ENCODE measurements around the gene TMEM130. TPM values are rescaled to one million over a fixed set of nuclear protein-coding genes. Genes with fewer than 3 reads are reported as not detected.

TMEM130 gene
- total and polyA plus RNA-seq, 2 experiments from 2014 or later: 1.5 to 2.0 TPM

DNA sequence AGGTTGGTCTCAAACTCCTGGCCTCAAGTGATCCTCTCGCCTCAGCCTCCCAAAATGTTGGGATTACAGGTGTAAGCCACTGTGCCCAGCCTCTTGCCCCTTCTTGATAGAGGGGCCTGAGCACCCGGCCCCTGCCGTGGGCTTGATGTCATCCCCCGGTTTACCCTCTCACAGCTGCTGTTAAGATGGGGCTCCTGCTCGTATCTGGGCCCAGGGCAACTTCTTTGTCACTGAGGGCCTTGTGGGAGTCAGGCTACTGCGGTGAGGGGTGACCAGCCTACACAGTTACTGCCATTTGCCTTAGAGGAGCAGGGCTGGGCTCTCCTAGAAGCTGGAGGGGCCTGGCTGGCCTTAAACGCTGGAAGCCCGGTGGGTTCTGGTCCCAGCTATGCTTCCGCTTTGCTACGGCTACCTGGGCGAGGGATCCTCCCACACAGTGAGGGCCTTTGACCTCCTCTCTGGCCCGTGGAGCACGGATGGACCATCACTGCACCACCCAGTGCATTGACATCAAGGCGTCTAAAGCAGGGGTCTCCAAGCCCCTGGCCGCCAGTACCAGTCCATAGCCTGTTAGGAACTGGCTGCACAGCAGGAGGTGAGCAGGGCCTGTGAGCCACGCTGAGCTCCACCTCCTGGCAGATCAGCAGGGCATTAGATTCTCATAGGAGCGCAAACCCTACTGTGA, 1.1 kb upstream of the TMEM130 start:
- Mint-ChIP-seq H3K4me1 (peaks cover 6% of the 10 kb centered on the region; the same call in 2 of the 3 replicates), H3K27me3 (ENCODE audit: insufficient read depth, low read depth, poor library complexity) (peaks cover 14% of the 10 kb centered on the region), H3K4me3 (peak overlapping the region; percentile 79), H3K27ac (no peak overlapping the region), H3K9me3 (no peaks in the 10 kb centered on the region), H3K36me3 (ENCODE audit: low read depth) (no peaks in the 10 kb centered on the region)
- no peaks in the 10 kb centered on the region for H4K20me1 ChIP-seq (replicated peaks; ENCODE audit: insufficient read depth)
- no peaks in the 10 kb centered on the region for H3K9me2 ChIP-seq (ENCODE audit: insufficient read depth)
- no peaks in the 10 kb centered on the region for H3K36me3 ChIP-seq (ENCODE audit: insufficient read depth)
- H3K4me3 ChIP-seq: peak overlapping the region; percentile 82
- H3K79me2 ChIP-seq (replicated peaks; ENCODE audit: insufficient read depth): no peaks in the 10 kb centered on the region
- ATAC-seq (no peak; the same call in 2 of the 3 replicates), DNase-seq (ENCODE audit: low spot score) (no peak)
- H3K27me3 ChIP-seq (ENCODE audit: insufficient read depth): peaks cover 30% of the 10 kb centered on the region
- TF ChIP-seq STAT1 (IDR thresholded peaks at IDR 0.05; ENCODE audit: unreplicated experiment) (no peak), POLR2AphosphoS5 (IDR thresholded peaks at IDR 0.05; ENCODE audit: low read depth) (no peak), EZH2phosphoT487 (IDR thresholded peaks at IDR 0.05; ENCODE audit: unreplicated experiment) (no peak)
- TF ChIP-seq, protein P1, sequence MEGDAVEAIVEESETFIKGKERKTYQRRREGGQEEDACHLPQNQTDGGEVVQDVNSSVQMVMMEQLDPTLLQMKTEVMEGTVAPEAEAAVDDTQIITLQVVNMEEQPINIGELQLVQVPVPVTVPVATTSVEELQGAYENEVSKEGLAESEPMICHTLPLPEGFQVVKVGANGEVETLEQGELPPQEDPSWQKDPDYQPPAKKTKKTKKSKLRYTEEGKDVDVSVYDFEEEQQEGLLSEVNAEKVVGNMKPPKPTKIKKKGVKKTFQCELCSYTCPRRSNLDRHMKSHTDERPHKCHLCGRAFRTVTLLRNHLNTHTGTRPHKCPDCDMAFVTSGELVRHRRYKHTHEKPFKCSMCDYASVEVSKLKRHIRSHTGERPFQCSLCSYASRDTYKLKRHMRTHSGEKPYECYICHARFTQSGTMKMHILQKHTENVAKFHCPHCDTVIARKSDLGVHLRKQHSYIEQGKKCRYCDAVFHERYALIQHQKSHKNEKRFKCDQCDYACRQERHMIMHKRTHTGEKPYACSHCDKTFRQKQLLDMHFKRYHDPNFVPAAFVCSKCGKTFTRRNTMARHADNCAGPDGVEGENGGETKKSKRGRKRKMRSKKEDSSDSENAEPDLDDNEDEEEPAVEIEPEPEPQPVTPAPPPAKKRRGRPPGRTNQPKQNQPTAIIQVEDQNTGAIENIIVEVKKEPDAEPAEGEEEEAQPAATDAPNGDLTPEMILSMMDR (conservative IDR thresholded peaks at IDR 0.05; ENCODE audit: low read depth in 2 of 2): peak in 1 of 2 experiments; percentile 10; a peak in 2 of 4 replicates
- peak overlapping the region; percentile 88 for H3K4me2 ChIP-seq
- H3F3A ChIP-seq (replicated peaks; ENCODE audit: low read depth): no peaks in the 10 kb centered on the region
- H3K27ac ChIP-seq (ENCODE audit: low read depth): no peak overlapping the region
- H2AFZ ChIP-seq: peak overlapping the region; percentile 63
- peaks cover 10% of the 10 kb centered on the region; the same call in 1 of the 2 replicates for H3K4me1 ChIP-seq (ENCODE audit: insufficient read depth)

DNA sequence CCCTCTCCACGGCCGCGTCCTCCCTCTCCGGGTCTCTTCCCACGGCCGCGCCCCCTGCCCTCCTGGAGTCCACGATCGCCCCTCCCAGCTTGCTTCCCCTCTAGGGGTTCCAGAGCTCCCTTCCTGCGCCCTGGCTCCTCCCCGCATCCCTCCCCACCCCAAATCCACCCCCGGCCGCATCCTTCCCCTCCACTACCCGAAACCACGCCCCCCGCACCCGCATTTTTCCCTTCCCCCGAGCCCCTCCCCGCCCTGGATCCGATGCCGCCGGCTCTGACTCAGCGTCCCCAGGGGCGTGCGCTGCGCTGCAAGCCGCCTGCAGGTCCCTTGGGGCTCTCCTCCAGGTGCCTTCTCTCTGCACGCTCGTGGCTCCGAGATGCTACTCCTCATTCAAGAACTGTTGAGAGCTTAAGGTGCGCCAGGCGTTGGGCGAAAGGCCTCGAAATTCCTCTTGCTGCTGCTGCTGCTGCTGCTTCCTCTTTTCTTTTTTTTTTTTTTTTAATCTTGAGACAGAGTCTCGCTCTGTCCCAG, 372 bp upstream of the TMEM130 start:
- Mint-ChIP-seq H3K27ac (no peak overlapping the region), H3K4me3 (peak overlapping the region; percentile 79), H3K9me3 (no peaks in the 10 kb centered on the region), H3K36me3 (ENCODE audit: low read depth) (no peaks in the 10 kb centered on the region), H3K27me3 (ENCODE audit: insufficient read depth, low read depth, poor library complexity) (peaks cover 14% of the 10 kb centered on the region), H3K4me1 (peaks cover 6% of the 10 kb centered on the region; the same call in 2 of the 3 replicates)
- peak overlapping the region; percentile 82 for H3K4me3 ChIP-seq
- H2AFZ ChIP-seq: peak overlapping the region; percentile 63
- no peaks in the 10 kb centered on the region for H4K20me1 ChIP-seq (replicated peaks; ENCODE audit: insufficient read depth)
- peak; percentile 88 for DNase-seq (ENCODE audit: low spot score)
- peak overlapping the region; percentile 88 for H3K4me2 ChIP-seq
- H3K27ac ChIP-seq (ENCODE audit: low read depth): no peak overlapping the region
- H3K9me2 ChIP-seq (ENCODE audit: insufficient read depth): no peaks in the 10 kb centered on the region
- H3K79me2 ChIP-seq (replicated peaks; ENCODE audit: insufficient read depth): no peaks in the 10 kb centered on the region
- H3K36me3 ChIP-seq (ENCODE audit: insufficient read depth): no peaks in the 10 kb centered on the region
- H3K4me1 ChIP-seq (ENCODE audit: insufficient read depth): peaks cover 10% of the 10 kb centered on the region; the same call in 1 of the 2 replicates
- H3K27me3 ChIP-seq (ENCODE audit: insufficient read depth): peaks cover 30% of the 10 kb centered on the region
- no peaks in the 10 kb centered on the region for H3F3A ChIP-seq (replicated peaks; ENCODE audit: low read depth)
- ATAC-seq: peak; percentile 78
- no peak for TF ChIP-seq CREB1 (CRISPR knock-in tag; IDR thresholded peaks at IDR 0.05; ENCODE audit: low read depth)
- no peak for TF ChIP-seq ZNF331 (CRISPR knock-in tag; IDR thresholded peaks at IDR 0.05; ENCODE audit: low read depth)
- TF ChIP-seq, protein P2, sequence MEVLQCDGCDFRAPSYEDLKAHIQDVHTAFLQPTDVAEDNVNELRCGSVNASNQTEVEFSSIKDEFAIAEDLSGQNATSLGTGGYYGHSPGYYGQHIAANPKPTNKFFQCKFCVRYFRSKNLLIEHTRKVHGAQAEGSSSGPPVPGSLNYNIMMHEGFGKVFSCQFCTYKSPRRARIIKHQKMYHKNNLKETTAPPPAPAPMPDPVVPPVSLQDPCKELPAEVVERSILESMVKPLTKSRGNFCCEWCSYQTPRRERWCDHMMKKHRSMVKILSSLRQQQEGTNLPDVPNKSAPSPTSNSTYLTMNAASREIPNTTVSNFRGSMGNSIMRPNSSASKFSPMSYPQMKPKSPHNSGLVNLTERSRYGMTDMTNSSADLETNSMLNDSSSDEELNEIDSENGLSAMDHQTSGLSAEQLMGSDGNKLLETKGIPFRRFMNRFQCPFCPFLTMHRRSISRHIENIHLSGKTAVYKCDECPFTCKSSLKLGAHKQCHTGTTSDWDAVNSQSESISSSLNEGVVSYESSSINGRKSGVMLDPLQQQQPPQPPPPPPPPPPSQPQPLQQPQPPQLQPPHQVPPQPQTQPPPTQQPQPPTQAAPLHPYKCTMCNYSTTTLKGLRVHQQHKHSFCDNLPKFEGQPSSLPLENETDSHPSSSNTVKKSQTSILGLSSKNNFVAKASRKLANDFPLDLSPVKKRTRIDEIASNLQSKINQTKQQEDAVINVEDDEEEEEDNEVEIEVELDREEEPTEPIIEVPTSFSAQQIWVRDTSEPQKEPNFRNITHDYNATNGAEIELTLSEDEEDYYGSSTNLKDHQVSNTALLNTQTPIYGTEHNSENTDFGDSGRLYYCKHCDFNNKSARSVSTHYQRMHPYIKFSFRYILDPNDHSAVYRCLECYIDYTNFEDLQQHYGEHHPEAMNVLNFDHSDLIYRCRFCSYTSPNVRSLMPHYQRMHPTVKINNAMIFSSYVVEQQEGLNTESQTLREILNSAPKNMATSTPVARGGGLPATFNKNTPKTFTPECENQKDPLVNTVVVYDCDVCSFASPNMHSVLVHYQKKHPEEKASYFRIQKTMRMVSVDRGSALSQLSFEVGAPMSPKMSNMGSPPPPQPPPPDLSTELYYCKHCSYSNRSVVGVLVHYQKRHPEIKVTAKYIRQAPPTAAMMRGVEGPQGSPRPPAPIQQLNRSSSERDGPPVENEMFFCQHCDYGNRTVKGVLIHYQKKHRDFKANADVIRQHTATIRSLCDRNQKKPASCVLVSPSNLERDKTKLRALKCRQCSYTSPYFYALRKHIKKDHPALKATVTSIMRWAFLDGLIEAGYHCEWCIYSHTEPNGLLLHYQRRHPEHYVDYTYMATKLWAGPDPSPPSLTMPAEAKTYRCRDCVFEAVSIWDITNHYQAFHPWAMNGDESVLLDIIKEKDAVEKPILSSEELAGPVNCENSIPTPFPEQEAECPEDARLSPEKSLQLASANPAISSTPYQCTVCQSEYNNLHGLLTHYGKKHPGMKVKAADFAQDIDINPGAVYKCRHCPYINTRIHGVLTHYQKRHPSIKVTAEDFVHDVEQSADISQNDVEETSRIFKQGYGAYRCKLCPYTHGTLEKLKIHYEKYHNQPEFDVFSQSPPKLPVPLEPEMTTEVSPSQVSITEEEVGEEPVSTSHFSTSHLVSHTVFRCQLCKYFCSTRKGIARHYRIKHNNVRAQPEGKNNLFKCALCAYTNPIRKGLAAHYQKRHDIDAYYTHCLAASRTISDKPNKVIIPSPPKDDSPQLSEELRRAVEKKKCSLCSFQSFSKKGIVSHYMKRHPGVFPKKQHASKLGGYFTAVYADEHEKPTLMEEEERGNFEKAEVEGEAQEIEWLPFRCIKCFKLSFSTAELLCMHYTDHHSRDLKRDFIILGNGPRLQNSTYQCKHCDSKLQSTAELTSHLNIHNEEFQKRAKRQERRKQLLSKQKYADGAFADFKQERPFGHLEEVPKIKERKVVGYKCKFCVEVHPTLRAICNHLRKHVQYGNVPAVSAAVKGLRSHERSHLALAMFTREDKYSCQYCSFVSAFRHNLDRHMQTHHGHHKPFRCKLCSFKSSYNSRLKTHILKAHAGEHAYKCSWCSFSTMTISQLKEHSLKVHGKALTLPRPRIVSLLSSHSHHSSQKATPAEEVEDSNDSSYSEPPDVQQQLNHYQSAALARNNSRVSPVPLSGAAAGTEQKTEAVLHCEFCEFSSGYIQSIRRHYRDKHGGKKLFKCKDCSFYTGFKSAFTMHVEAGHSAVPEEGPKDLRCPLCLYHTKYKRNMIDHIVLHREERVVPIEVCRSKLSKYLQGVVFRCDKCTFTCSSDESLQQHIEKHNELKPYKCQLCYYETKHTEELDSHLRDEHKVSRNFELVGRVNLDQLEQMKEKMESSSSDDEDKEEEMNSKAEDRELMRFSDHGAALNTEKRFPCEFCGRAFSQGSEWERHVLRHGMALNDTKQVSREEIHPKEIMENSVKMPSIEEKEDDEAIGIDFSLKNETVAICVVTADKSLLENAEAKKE (CRISPR knock-in tag; IDR thresholded peaks at IDR 0.05): no peak
- TF ChIP-seq, protein P3, sequence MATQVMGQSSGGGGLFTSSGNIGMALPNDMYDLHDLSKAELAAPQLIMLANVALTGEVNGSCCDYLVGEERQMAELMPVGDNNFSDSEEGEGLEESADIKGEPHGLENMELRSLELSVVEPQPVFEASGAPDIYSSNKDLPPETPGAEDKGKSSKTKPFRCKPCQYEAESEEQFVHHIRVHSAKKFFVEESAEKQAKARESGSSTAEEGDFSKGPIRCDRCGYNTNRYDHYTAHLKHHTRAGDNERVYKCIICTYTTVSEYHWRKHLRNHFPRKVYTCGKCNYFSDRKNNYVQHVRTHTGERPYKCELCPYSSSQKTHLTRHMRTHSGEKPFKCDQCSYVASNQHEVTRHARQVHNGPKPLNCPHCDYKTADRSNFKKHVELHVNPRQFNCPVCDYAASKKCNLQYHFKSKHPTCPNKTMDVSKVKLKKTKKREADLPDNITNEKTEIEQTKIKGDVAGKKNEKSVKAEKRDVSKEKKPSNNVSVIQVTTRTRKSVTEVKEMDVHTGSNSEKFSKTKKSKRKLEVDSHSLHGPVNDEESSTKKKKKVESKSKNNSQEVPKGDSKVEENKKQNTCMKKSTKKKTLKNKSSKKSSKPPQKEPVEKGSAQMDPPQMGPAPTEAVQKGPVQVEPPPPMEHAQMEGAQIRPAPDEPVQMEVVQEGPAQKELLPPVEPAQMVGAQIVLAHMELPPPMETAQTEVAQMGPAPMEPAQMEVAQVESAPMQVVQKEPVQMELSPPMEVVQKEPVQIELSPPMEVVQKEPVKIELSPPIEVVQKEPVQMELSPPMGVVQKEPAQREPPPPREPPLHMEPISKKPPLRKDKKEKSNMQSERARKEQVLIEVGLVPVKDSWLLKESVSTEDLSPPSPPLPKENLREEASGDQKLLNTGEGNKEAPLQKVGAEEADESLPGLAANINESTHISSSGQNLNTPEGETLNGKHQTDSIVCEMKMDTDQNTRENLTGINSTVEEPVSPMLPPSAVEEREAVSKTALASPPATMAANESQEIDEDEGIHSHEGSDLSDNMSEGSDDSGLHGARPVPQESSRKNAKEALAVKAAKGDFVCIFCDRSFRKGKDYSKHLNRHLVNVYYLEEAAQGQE (IDR thresholded peaks at IDR 0.05; ENCODE audit: unreplicated experiment): no peak
